ENCODE results near the gene NDUFA8. TPM values are rescaled to one million over a fixed set of nuclear protein-coding genes. Genes with fewer than 3 reads are reported as not detected.
A peak's percentile ranks its signal among the peaks of the same experiment; 100 is the strongest.

NDUFA8 gene
- total and polyA plus RNA-seq, 9 of the 15 experiments (the other 6 are each of a cell fraction or from before 2014, with no cell fraction given), result 105 to 212 (median 133) TPM

DNA sequence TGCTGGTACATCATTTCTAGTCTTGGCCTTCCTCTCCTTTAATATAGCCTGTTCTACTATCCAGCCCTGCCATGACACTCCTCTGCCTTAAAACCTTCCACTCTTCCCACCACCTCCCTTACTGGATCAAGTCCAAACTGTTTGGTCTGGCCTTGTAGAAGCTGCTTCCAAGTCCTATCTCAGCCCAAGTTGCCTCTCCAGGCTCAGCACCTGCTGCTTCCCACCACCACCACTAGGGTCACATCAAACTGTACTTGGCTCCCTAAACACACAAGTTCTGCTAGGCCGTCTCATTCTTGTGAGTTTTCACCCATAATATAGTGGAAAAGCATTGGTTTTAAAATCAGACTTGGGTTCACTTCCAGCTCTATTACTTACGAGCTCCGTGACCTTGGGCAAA is 1.4 kb downstream of the NDUFA8 start (continued):
- TF ChIP-seq C11orf30 (IDR thresholded peaks at IDR 0.05; ENCODE audit: low read depth) (no peak), CREM (IDR thresholded peaks at IDR 0.05; ENCODE audit: low read depth) (peak; percentile 10; the same call in 1 of the 2 replicates), DLX4 (CRISPR knock-in tag; IDR thresholded peaks at IDR 0.05) (no peak), ZBTB2 (IDR thresholded peaks at IDR 0.05) (0 out of 2 replicates have a peak, but pooled peaks have one; percentile 9), SMC3 (conservative IDR thresholded peaks at IDR 0.05; ENCODE audit: insufficient read depth, low read depth, low read length) (0 out of 2 replicates have a peak, but pooled peaks have one; percentile 15), XRCC5 (IDR thresholded peaks at IDR 0.05; ENCODE audit: low read depth, low read length) (0 out of 2 replicates have a peak, but pooled peaks have one; percentile 28), PML (IDR thresholded peaks at IDR 0.05; ENCODE audit: low read length) (0 out of 2 replicates have a peak, but pooled peaks have one; percentile 7)

GRCh38 chr9:122155796-122156195 is 3.8 kb downstream of the NDUFA8 start:
- Histone ChIP-seq H3K36me3 (ENCODE audit: control insufficient read depth, insufficient read depth, low read length) (peaks cover 45% of the 10 kb centered on the region), H3K4me1 (replicated peaks in 1 of 2; ENCODE audit: control insufficient read depth in 2 of 2, insufficient read depth in 2 of 2, low read length in 2 of 2) (peaks cover 8 to 11% of the 10 kb centered on the region in 2 experiments; a peak in 4 of 5 replicates), H4K20me1 (replicated peaks; ENCODE audit: control insufficient read depth, insufficient read depth, low read length) (peaks cover 4% of the 10 kb centered on the region; the same call in 1 of the 2 replicates), H3K4me3 (no peak overlapping the region), H3K4me2 (ENCODE audit: insufficient read depth, low read length) (no peak overlapping the region), H3K9ac (ENCODE audit: insufficient read depth in 1 of 2, low read depth in 2 of 2, low read length in 2 of 2) (no peak overlapping the region), H3K27me3 (ENCODE audit: control insufficient read depth in 2 of 2, insufficient read depth in 2 of 2, low read length in 2 of 2) (no peaks in the 10 kb centered on the region; a peak in 1 of 5 replicates), H3K27ac (ENCODE audit: extremely low read depth, low read depth, low read length) (no peak overlapping the region), H3K9me1 (ENCODE audit: control insufficient read depth, insufficient read depth, low read length) (no peaks in the 10 kb centered on the region), H3K9me3 (replicated peaks; ENCODE audit: control insufficient read depth, insufficient read depth, low read depth, low read length) (no peaks in the 10 kb centered on the region), H3K79me2 (ENCODE audit: control insufficient read depth, insufficient read depth, low read length) (peaks cover 82% of the 10 kb centered on the region), H2AFZ (ENCODE audit: low read depth, low read length) (no peak overlapping the region)
- no peak for TF ChIP-seq TAF9B (IDR thresholded peaks at IDR 0.05; ENCODE audit: partially characterized antibody)
- no peak for TF ChIP-seq ARID3B (CRISPR knock-in tag; IDR thresholded peaks at IDR 0.05; ENCODE audit: borderline replicate concordance)
- TF ChIP-seq ZNF717 (CRISPR knock-in tag; IDR thresholded peaks at IDR 0.05), result no peak
- no peak for TF ChIP-seq SP1 (CRISPR knock-in tag; IDR thresholded peaks at IDR 0.05)
- ATAC-seq (no peak), FAIRE-seq (no peak), DNase-seq (ENCODE audit: extremely low read depth in 1 of 4, low spot score in 3 of 4) (no peak)
- BruUV-seq (replicated peaks), result no TSS peak
- intact Hi-C loops (cut with micrococcal nuclease), result loop anchor here (5.0 kb wide), 2 partner anchors 57 to 107 kb away; partner anchors contain the start of genes MRRF and RBM18
- in situ Hi-C loops (cut with MboI), result no loop called here
- POLR2A ChIA-PET, result interaction anchor here (0.7 to 1.9 kb wide), 3 partner anchors 10 to 1199 kb away, joined by 3 to 5 read pairs (median 3); no protein-coding TSS in a partner anchor
- 94% methylated on average over 4 of the region's 4 CpGs for WGBS (ENCODE audit: insufficient coverage, low coverage, missing lambda C conversion rate)
- CTCF ChIA-PET (ENCODE audit: low intra/inter-chr PET ratio), result no interaction called here

All from K562 (cell line).